ENCODE data around the gene TRIM67.

DNA sequence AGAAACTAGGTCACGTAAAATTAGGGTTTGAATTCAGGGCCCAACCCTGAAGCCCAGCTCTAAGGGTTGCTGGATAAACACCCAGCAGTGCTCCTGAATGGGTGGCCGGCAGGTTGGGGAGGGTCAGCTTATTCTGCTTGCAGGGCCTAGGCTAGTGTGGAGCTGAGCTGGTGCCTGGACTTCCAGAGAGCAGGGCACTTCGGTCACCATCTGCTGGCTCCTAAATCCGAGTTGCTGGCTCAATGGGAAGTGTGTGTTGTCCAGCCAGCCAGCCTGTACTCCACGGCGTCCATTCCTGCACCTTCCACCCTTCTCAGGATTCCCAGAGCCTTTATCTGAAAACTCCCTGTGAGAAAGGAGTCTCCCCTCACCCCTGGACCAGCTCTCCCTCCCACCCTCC lies 23.0 kb downstream of the TRIM67 start:
- TF ChIP-seq, protein P1, sequence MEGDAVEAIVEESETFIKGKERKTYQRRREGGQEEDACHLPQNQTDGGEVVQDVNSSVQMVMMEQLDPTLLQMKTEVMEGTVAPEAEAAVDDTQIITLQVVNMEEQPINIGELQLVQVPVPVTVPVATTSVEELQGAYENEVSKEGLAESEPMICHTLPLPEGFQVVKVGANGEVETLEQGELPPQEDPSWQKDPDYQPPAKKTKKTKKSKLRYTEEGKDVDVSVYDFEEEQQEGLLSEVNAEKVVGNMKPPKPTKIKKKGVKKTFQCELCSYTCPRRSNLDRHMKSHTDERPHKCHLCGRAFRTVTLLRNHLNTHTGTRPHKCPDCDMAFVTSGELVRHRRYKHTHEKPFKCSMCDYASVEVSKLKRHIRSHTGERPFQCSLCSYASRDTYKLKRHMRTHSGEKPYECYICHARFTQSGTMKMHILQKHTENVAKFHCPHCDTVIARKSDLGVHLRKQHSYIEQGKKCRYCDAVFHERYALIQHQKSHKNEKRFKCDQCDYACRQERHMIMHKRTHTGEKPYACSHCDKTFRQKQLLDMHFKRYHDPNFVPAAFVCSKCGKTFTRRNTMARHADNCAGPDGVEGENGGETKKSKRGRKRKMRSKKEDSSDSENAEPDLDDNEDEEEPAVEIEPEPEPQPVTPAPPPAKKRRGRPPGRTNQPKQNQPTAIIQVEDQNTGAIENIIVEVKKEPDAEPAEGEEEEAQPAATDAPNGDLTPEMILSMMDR (conservative IDR thresholded peaks at IDR 0.05; ENCODE audit: low read depth, low read length) = no peak
- no peak for TF ChIP-seq EZH2 (IDR thresholded peaks at IDR 0.05; ENCODE audit: borderline replicate concordance, low read depth, low read length, poor library complexity, severe bottlenecking)

Measured in A673 (cell line).